SKM-1 treated with dmso at 0.1 percent for 144 hours (cell line): Measurements from ENCODE around the gene CDK6.

Experiments
- DNase-seq: peaks from one replicate; lab custom pipeline; 2025; ENCODE audit not compliant: unreplicated experiment; lab: John Stamatoyannopoulos, UW

Gene CDK6

GRCh38 chr7:92794831-92795230 is 41.5 kb downstream of the CDK6 start:
- DNase-seq = no peak

DNA sequence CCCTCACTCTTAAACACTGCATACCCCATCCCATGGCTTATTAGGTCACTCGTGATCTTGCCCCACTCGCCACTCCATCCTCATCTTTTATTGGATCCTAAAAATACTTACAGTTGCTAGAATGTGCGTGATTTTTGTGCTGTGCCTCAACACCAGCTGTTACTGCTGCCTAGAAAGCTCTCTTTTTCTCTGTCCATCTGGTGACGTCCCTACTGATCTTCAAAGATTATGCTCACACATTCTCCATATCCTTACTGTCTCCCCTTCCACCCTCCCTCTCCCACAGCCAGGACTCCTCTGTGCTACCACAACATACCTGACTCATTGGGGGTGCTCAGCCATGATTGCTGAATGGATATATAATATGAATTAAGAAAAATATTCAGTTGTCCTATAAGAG is 42.0 kb downstream of the CDK6 start:
- no peak for DNase-seq

GRCh38 chr7:92793656-92794205 is 42.6 kb downstream of the CDK6 start:
- DNase-seq = no peak

GRCh38 chr7:92790992-92791391 is 45.4 kb downstream of the CDK6 start:
- no peak for DNase-seq

DNA sequence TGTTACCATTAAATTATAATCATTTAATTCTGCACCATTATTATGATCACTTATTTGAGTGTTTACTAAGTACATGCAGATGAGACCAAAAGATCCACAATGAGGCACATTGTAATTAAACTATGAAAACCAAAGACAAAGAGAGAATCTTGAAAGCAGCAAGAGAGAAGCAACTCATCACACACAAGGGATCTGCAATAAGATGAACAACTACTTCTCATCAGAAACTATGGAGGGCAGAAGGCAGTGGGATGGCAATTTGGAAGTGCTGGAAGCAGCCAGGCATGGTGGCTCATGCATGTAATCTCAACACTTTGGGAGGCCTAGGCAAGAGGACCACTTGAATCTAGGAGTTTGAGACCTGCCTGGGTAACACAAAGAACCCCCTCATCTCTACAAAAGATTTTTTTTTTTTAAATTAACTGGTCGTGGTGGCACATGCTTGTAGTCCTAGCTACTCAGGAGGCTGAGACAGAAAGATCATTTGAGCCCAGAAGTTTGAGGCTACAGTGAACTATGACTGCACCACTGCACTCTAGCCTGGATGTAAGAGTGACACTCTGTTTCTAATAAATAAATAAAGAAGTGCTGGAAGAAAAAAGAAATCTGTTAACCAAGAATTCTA is 47.7 kb downstream of the CDK6 start:
- DNase-seq = no peak

GRCh38 chr7:92785923-92786322 is 50.5 kb downstream of the CDK6 start:
- DNase-seq = no peak

DNA sequence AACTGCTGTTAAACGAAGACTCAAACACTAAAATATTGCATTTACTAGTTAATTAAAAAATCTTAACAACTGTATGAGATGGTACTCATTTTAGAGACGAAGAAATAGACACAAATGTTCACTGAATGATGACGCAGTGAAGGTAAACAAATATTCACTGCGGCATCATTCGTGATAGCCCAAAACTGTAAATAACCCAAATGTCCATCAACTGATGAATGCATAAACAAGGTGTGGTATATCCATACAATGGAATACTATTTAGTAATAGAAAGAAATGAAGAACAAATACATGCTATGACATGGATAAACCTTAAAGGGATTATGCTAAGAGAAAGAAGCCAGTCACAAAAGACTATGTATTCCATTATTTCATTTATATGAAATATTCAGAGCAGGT is 51.4 kb downstream of the CDK6 start:
- no peak for DNase-seq

DNA sequence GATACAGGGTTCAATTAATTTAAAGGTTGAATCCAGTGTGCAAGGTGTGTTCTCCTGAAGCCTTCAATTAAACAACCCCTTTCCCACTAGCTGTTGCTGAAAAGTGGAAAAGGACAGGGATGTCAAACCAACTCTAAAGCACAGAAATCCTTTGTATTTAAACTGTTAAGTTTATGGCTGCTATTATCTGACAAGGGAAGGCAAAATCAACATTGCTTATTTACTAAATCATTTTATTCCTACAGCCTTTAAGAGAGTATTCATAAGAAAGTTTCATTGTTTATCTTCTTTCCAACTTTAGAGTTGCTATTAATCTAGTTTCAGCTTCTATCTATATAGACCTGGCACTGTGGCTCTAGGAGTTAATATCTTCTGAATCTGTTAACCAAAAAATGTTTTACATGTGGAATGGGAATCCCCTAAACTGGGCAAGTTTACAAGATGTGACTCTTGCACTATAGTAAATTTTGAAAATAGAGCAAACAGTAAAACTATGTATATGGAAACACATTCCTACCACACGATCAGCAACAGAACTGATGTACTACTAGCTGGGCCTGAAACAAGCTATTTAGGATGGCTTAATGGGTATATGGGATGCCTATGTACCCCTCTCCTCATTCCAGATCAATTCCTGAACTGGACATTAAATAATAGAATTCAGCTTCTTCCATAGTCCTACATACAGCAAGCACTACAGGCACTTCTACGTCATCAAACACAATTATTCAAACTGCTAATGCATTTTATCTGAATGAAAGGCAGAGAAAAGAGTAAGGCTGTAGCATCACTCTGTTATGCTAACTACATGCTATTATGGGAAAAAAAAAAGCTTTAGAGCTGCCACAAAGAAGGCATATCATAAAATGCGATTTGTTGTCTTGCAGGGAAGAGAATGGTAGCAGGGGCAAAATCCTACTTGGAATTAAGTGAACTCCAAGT is 52.8 kb downstream of the CDK6 start:
- no peak for DNase-seq

GRCh38 chr7:92782855-92783254 is 53.5 kb downstream of the CDK6 start:
- DNase-seq = no peak

- no peak for DNase-seq
Measured at GRCh38 chr7:92782236-92782635, 54.1 kb downstream of the CDK6 start.

- no peak for DNase-seq
Measured at GRCh38 chr7:92781117-92781720, 55.2 kb downstream of the CDK6 start.

DNA sequence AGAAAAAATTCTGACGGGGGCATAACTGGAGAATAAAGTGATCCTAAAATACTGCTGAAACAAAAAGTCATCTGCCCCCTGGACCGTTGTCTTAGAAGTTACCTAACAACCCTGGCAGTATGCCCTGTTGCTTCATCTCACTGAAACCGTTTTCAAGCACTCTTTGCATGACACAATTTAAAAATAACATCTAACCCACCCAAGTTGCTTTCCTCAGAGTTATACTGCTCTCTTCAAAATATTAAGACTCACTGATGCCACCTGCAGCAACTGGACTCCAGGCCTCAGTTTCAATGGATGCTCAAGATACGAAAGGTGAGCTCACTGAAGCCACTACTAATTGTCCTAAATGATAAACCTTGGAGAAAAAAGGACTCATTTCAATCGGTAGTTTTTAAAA is 57.4 kb downstream of the CDK6 start:
- DNase-seq = peak; percentile 77

DNA sequence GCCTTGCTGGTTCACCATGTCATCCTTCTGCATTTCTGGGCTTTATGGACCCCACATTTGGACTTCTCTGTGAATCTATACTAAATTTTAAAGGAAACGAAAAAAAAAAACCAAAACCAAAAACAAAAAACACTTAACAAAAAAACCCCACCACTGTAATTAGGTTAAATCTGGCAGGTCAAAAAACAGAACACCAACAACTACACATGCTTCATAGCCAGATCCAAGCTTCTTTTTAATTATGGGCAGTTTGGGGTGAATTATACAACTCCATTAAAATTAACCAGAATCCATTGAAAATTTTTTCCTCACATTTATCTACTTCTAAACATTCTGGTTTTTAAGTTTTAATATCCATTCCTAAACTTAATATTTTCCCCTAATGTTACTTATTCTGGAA is 58.4 kb downstream of the CDK6 start:
- DNase-seq = no peak

DNA sequence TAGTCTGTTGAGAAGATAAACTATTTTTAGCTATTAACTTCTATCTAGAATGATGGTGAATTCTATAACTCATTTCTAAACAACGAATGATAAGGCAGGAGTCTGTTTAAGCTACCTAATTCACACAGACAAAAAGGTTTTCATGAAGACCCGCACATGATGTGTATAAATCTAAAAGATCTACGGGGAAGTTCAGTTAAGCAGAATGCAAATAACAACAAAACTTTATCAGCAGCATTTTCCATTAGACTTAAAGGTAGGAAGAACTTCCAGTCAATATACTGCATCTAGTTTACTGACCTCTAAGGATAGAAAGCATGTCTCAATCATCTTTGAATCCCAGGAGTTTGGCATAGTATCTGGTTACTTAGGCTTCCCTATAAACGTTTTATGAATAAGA is 62.6 kb downstream of the CDK6 start:
- DNase-seq = no peak

DNA sequence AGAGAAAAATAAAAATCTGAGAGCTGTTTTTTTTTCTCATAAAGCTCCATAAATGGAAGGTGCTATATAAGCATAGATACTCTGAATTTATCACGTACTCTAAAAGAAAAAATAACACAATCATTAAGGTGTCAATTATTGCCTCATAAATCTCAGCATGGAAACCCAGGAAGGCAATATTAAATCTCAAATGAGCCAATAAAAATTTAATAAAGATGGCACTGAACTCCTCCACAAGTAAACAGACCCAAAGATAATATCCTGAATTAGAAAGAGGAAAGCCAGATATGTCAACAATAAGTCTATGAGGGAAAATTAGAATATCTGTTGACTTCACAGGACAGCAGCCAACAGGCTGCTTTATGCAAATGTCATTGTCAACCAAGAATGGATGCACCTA is 66.5 kb downstream of the CDK6 start:
- DNase-seq = no peak

DNA sequence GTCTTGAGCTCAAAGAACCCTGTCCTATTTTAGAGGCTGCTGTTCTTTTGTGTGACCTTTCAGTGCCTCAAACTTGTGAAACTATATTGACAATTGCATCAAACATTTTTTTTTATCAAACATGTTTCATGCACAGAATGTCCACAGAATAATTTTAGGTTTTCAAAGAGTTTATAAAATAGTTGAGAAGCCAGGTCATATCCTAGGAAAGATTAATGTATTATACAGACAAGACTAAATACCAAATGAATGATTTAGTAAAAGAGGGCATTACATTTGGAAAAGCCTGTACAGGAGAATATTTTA is 67.0 kb downstream of the CDK6 start:
- DNase-seq = no peak

DNA sequence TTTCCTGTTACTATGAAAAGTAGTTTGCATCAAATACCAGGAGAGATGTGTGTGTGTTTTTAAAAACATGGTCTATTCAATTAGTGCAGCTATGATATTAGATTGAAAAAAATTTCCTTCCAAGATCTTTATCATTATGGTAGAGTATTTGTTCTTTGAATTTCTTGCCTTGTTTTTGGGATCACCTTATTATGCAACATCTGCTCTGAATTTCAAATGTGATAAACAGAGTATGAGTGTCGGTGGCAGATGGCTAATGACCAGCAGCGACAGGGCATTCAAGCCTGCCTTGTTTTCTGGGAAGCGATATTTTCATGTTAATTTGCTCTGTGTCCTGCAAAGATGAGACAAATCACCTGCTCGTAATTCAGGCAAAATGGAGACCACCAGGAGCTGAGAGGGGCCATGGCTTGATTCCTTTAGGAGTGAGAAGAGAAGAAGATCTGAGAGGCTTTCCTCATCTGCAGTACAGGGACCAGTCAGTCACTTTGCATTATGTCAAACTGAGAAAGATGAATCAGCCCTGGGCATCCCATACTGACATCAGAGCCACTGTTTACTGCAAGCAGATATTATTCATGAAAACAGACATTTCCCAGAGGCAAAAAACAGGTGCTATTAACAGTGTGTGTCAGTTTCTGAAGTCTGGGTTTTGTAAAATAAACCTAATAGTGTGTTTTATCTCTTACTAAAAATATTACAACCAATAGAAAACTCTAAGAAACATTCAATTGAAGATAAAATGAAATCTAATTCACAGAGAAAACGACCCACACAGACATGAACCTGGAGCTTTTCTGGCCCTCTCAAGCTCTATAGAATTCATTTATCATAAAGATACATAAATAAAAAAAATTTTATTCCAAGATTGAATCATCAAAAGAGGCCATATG is 67.6 kb downstream of the CDK6 start:
- no peak for DNase-seq

DNA sequence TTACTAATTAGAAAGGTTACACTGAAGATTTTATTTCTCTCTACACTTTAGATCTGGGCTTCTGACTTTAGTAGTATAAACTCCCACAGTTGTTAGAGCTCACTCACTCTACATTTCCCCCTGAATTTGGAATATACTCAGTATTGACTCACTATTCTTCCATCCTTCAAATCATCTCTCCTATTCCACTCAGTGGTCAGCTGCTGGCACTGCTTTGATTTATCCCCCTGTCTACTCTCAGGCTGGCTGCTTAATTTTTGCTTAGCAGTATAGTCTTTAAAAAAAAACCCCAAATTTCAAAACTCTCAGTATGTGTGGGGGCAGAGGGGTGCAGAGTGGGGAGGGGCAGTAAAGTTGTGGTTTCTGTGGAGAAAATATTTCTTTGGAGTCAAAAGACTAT is 68.9 kb downstream of the CDK6 start:
- no peak for DNase-seq

DNA sequence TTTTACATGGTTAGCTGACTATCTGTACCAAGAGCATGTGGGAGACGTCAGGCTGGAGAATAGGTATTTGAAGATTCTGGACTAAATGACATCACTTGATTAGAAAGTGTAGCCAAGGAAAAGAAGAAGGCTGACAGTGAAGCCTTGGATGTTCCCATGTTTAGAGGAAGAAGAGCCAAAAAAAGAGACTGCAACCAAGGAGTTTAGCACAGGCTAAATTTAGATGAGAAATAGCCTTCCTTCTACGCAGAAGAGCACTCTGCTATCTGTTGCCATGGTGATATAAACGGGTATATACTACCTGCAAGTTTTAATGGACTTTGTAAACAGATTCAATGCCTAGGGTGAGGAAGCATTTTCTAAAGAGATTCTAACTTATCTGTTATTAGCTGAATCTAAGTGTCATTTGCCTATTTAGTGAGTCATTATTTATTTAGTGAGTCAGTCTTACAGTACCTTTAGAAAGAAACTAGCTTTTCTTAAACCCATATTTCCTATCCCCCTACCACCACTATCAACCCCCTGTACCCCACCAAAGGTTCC is 69.8 kb downstream of the CDK6 start:
- DNase-seq = no peak

DNA sequence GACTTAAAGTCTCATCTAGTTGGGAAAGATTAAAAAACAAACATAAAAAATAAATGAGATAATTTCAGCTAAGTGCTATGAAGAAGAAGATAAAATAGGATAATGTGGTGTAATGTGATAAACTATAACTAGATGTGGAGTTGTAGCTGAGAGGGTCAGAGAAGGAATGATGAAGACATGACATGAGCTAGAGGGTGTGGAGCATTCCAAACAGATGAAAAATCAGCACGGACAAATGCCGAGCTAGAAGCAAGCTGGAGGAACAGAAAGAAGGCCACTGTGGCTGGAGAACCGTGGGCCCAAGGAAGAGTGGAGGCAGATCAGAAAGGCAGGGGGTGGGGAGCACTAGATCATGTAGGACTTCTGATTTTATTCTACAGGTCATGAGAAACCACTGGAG is 70.6 kb downstream of the CDK6 start:
- no peak for DNase-seq
